GM19372 (cell line): ENCODE data around the gene MRPS7.

ENCODE experiments used
- ATAC-seq: cut with Tn5 transposase; IDR thresholded peaks from one replicate; pipeline ENCODE4 v1.9.1; 2021; ENCODE audit warnings: mild to moderate bottlenecking, low read depth, moderate library complexity; ENCODE audit not compliant: unreplicated experiment

Gene MRPS7

GRCh38 chr17:75301502-75302206 lies 40.0 kb downstream of the MRPS7 start:
- no peak for ATAC-seq

- ATAC-seq: no peak
Measured at GRCh38 chr17:75307957-75308731, 46.5 kb downstream of the MRPS7 start.

- ATAC-seq: no peak
Measured at GRCh38 chr17:75308732-75309629, 47.3 kb downstream of the MRPS7 start.

GRCh38 chr17:75313941-75314551 lies 52.4 kb downstream of the MRPS7 start:
- no peak for ATAC-seq

GRCh38 chr17:75315541-75316243 lies 54.0 kb downstream of the MRPS7 start:
- no peak for ATAC-seq
